K562 (cell line): Measurements from ENCODE around the gene ADRM1. TPM values are rescaled to one million over a fixed set of nuclear protein-coding genes. Genes with fewer than 3 reads are reported as not detected.
A peak's percentile ranks its signal among the peaks of the same experiment; 100 is the strongest.

Experiments
- BRCA1 ChIP-seq, 2 experiments: fragments of 450-650 bp in 1 of 2; sonication (generic) in 1 of 2; formaldehyde crosslinking in 1 of 2; IDR thresholded peaks; 2 replicates each; pipeline versions ENCODE4 v1.5.0 to v1.6.1; 2017 to 2020; ENCODE audit warnings: mild to moderate bottlenecking in 1 of 2, missing genetic modification reagents in 1 of 2
- CHD4 ChIP-seq: fragments of 200-600 bp; sonication (generic); IDR thresholded peaks from 3 replicates; pipeline ENCODE4 v1.6.1; 2012; ENCODE audit warnings: low read depth, mild to moderate bottlenecking, mixed read lengths, low read length, inconsistent platforms; ENCODE audit not compliant: insufficient read depth, insufficient replicate concordance, poor library complexity, severe bottlenecking
- CSDE1 ChIP-seq, 2 experiments: fragments of 450-650 bp; IDR thresholded peaks; 2 replicates each; pipeline ENCODE4 v1.6.1; 2016; ENCODE audit warnings: mild to moderate bottlenecking in 1 of 2
- GTF2A2 ChIP-seq: IDR thresholded peaks from 2 replicates; pipeline ENCODE4 v1.6.1; 2016; ENCODE audit warnings: mild to moderate bottlenecking, missing genetic modification characterization, missing compliant biosample characterization
- GTF2E2 ChIP-seq: fragments of 200-800 bp; sonication (Bioruptor generic); IDR thresholded peaks from 2 replicates; pipeline ENCODE4 v1.6.1; 2016; ENCODE audit warnings: missing genetic modification characterization, missing compliant biosample characterization
- HNRNPH1 ChIP-seq: fragments of 200-400 bp; formaldehyde crosslinking; optimal IDR thresholded peaks from 2 replicates; pipeline ENCODE3; 2017; ENCODE audit warnings: low read depth, mild to moderate bottlenecking, low read length, moderate library complexity
- KLF13 ChIP-seq: fragments of 450-650 bp; IDR thresholded peaks from 2 replicates; pipeline ENCODE4 v1.6.1; 2016; ENCODE audit warnings: missing genetic modification characterization, low read depth, mild to moderate bottlenecking, missing compliant biosample characterization, moderate library complexity, borderline replicate concordance
- MAZ ChIP-seq, 2 experiments: fragments of 450-650 bp in 1 of 2; sonication (generic) in 1 of 2; formaldehyde crosslinking; IDR thresholded peaks in 1 of 2; conservative IDR thresholded peaks in 1 of 2; 2 replicates each; pipeline versions ENCODE4 v1.4.0 to v1.5.0; 2020; ENCODE audit warnings: mild to moderate bottlenecking in 1 of 2, missing genetic modification reagents in 1 of 2
- MEF2A ChIP-seq: IDR thresholded peaks from 2 replicates; pipeline ENCODE4 v1.6.1; 2011; ENCODE audit warnings: low read depth, mild to moderate bottlenecking, low read length, moderate library complexity; ENCODE audit not compliant: control insufficient read depth
- PTTG1 ChIP-seq: fragments of 450-650 bp; IDR thresholded peaks from 2 replicates; pipeline ENCODE4 v1.6.1; 2016; ENCODE audit warnings: low read depth, mild to moderate bottlenecking, missing genetic modification characterization, missing compliant biosample characterization
- SOX6 ChIP-seq: fragments of 450-650 bp; IDR thresholded peaks from 2 replicates; pipeline ENCODE4 v1.6.1; 2014; ENCODE audit warnings: mild to moderate bottlenecking
- SRSF1 ChIP-seq: fragments of 200-400 bp; formaldehyde crosslinking; IDR thresholded peaks from 2 replicates; pipeline ENCODE4 v1.6.1; 2017; ENCODE audit warnings: mild to moderate bottlenecking, low read depth, low read length, moderate library complexity
- STAT5B ChIP-seq: fragments of 250-450 bp; sonication (Bioruptor Pico); IDR thresholded peaks from 2 replicates; pipeline ENCODE4 v1.8.0; 2021; ENCODE audit warnings: mild to moderate bottlenecking, inconsistent platforms
- TFAM ChIP-seq: fragments of 250-450 bp; sonication (Bioruptor Pico); conservative IDR thresholded peaks from 2 replicates; pipeline ENCODE4 v1.5.0; 2021; ENCODE audit warnings: mild to moderate bottlenecking, moderate library complexity
- ZC3H4 ChIP-seq: sonication (generic); formaldehyde crosslinking; IDR thresholded peaks from 2 replicates; pipeline ENCODE4 v1.9.0; 2021; ENCODE audit warnings: missing genetic modification reagents, borderline replicate concordance
- ZNF780A ChIP-seq: fragments of 250-450 bp; sonication (Bioruptor Pico); IDR thresholded peaks from 2 replicates; pipeline ENCODE4 v1.5.0; 2021; ENCODE audit warnings: mild to moderate bottlenecking
- ZNF79 ChIP-seq: fragments of 250-450 bp; sonication (Bioruptor Pico); IDR thresholded peaks from 2 replicates; pipeline ENCODE4 v1.4.0; 2020; ENCODE audit warnings: low read depth, mild to moderate bottlenecking, moderate library complexity
- polyA plus RNA-seq, 8 experiments: library from polyadenylated mRNA; depleted of rRNA in 4 of 8; stranded (reverse) in 5 of 8; unstranded in 3 of 8; fragments of >200 nt; fragmentation: Nextera tagmentation in 2 of 8; fragmentation: Illumina TruSeq in 1 of 8; extraction: Ambion mirVana in 2 of 8; extraction: Trizol in 1 of 8; gene quantifications; 2 replicates each; pipeline versions ENCODE4 v1.2.1 to v1.2.3, GENCODE V29; 2011 to 2014; ENCODE audit warnings: inconsistent platforms in 1 of 8, missing spikeins in 1 of 8
- total RNA-seq, 7 experiments: library from RNA; depleted of rRNA in 6 of 7; stranded (reverse); fragments of >200 nt in 6 of 7; fragmentation: Illumina TruSeq in 2 of 7; extraction: Trizol in 2 of 7; gene quantifications; 2 replicates each; pipeline versions ENCODE4 v1.2.1 to v1.2.3, GENCODE V29; 2011 to 2021; ENCODE audit warnings: low replicate concordance in 1 of 7
- TF ChIP-seq, protein P1 (sequence below): fragments of 450-650 bp; IDR thresholded peaks from 2 replicates; pipeline ENCODE4 v1.6.1; 2016; ENCODE audit warnings: mild to moderate bottlenecking
- TF ChIP-seq, protein P2 (sequence below): sonication (generic); formaldehyde crosslinking; IDR thresholded peaks from 2 replicates; pipeline ENCODE4 v1.8.0; 2022; ENCODE audit warnings: mild to moderate bottlenecking, missing genetic modification reagents
- TF ChIP-seq, protein P3 (sequence below): fragments of 250-450 bp; sonication (Bioruptor Pico); IDR thresholded peaks from 2 replicates; pipeline ENCODE4 v1.8.0; 2022; ENCODE audit warnings: moderate library complexity, mild to moderate bottlenecking, inconsistent platforms
- TF ChIP-seq, protein P4 (sequence below): sonication (generic); formaldehyde crosslinking; IDR thresholded peaks from 2 replicates; pipeline ENCODE4 v1.4.0; 2020; ENCODE audit warnings: mild to moderate bottlenecking, missing genetic modification reagents

The ADRM1 gene
- total and polyA plus RNA-seq, 9 of the 15 experiments (the other 6 are each of a cell fraction or from before 2014, with no cell fraction given) = 5.0 to 223 (median 67.4) TPM

DNA sequence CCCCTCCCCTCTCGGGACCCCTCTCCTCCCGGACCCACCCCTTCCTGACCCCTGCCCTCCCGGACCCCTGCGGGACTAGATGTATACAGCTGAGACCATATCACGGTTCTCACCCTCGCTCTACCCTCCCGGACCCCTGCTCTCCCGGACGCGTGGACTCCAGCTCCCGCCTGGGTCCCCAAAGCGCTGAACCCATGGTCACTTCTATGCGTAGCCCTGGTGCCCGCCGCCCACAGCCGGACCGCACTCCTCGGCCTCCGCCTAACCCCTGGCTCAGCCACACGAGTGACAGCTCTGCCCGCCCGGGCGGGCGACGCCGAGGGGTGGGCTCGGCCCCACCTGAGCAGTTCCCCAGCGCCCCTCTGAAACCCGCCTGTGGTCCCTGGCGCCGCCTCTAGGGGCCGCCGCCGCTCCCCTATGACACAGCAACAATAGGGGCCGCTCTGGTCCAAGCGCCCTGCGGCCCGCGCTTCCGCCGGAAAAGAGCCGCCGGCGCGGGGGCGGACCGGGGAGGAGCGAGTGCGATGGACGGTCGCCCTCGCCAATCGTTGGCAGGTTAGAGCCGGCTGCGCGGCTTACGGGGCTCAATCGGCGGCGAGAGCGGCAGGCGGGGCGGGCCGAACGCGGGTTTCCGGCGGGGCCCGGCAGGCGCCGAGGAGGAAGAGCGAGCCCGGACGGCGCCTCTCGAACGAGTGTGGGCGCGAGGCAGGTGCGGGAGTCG is at the start of gene ADRM1 (continued):
- TF ChIP-seq BRCA1 (IDR thresholded peaks at IDR 0.05) = no peak
- TF ChIP-seq BRCA1 (CRISPR knock-in tag; IDR thresholded peaks at IDR 0.05) = no peak
- no peak for TF ChIP-seq ZNF79 (CRISPR knock-in tag)
- TF ChIP-seq TFAM (CRISPR knock-in tag) = no peak
- peak; percentile 89; the same call in 1 of the 2 replicates for TF ChIP-seq GTF2E2 (tag)
- peak; percentile 47; the same call in 1 of the 2 replicates for TF ChIP-seq KLF13 (tag)
- TF ChIP-seq STAT5B (CRISPR knock-in tag) = no peak
- TF ChIP-seq ZNF780A = no peak
- TF ChIP-seq ZC3H4 (CRISPR knock-in tag) = no peak
- no peak for TF ChIP-seq CHD4
- TF ChIP-seq MEF2A = no peak
- no peak for TF ChIP-seq CSDE1 (IDR thresholded peaks at IDR 0.05)
- TF ChIP-seq, protein P1, sequence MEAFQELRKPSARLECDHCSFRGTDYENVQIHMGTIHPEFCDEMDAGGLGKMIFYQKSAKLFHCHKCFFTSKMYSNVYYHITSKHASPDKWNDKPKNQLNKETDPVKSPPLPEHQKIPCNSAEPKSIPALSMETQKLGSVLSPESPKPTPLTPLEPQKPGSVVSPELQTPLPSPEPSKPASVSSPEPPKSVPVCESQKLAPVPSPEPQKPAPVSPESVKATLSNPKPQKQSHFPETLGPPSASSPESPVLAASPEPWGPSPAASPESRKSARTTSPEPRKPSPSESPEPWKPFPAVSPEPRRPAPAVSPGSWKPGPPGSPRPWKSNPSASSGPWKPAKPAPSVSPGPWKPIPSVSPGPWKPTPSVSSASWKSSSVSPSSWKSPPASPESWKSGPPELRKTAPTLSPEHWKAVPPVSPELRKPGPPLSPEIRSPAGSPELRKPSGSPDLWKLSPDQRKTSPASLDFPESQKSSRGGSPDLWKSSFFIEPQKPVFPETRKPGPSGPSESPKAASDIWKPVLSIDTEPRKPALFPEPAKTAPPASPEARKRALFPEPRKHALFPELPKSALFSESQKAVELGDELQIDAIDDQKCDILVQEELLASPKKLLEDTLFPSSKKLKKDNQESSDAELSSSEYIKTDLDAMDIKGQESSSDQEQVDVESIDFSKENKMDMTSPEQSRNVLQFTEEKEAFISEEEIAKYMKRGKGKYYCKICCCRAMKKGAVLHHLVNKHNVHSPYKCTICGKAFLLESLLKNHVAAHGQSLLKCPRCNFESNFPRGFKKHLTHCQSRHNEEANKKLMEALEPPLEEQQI = no peak
- TF ChIP-seq GTF2A2 (tag) = no peak
- TF ChIP-seq, protein P2, sequence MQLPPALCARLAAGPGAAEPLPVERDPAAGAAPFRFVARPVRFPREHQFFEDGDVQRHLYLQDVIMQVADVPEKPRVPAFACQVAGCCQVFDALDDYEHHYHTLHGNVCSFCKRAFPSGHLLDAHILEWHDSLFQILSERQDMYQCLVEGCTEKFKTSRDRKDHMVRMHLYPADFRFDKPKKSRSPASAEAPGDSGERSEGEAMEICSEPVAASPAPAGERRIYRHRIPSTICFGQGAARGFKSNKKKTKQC = no peak
- no peak for TF ChIP-seq HNRNPH1
- TF ChIP-seq SOX6 = peak; percentile 49; the same call in 1 of the 2 replicates
- no peak for TF ChIP-seq PTTG1 (tag)
- TF ChIP-seq, protein P3, sequence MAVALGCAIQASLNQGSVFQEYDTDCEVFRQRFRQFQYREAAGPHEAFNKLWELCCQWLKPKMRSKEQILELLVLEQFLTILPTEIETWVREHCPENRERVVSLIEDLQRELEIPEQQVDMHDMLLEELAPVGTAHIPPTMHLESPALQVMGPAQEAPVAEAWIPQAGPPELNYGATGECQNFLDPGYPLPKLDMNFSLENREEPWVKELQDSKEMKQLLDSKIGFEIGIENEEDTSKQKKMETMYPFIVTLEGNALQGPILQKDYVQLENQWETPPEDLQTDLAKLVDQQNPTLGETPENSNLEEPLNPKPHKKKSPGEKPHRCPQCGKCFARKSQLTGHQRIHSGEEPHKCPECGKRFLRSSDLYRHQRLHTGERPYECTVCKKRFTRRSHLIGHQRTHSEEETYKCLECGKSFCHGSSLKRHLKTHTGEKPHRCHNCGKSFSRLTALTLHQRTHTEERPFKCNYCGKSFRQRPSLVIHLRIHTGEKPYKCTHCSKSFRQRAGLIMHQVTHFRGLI (CRISPR knock-in tag) = no peak
- TF ChIP-seq MAZ (CRISPR knock-in tag; conservative IDR thresholded peaks at IDR 0.05 in 1 of 2, IDR thresholded peaks at IDR 0.05 in 1 of 2) = peak; percentile 81 to 84
- TF ChIP-seq, protein P4, sequence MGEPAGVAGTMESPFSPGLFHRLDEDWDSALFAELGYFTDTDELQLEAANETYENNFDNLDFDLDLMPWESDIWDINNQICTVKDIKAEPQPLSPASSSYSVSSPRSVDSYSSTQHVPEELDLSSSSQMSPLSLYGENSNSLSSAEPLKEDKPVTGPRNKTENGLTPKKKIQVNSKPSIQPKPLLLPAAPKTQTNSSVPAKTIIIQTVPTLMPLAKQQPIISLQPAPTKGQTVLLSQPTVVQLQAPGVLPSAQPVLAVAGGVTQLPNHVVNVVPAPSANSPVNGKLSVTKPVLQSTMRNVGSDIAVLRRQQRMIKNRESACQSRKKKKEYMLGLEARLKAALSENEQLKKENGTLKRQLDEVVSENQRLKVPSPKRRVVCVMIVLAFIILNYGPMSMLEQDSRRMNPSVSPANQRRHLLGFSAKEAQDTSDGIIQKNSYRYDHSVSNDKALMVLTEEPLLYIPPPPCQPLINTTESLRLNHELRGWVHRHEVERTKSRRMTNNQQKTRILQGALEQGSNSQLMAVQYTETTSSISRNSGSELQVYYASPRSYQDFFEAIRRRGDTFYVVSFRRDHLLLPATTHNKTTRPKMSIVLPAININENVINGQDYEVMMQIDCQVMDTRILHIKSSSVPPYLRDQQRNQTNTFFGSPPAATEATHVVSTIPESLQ = no peak
- no peak for TF ChIP-seq SRSF1
